NCI-H1694 treated with DMSO at 0.1 percent for 48 hours (cell line): Measurements from ENCODE around the gene CT55.
A peak's percentile ranks its signal among the peaks of the same experiment; 100 is the strongest.
"Not testable (repeated sequence)": the region's sequence is repeated elsewhere in the genome, so short reads cannot be mapped to it uniquely, and the experiment has no call there.

Experiments used
- DNase-seq: peaks from one replicate; lab custom pipeline; 2025; lab: John Stamatoyannopoulos, UW

The CT55 gene, protein sequence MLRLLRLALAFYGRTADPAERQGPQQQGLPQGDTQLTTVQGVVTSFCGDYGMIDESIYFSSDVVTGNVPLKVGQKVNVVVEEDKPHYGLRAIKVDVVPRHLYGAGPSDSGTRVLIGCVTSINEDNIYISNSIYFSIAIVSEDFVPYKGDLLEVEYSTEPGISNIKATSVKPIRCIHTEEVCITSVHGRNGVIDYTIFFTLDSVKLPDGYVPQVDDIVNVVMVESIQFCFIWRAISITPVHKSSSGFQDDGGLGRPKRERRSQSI

DNA sequence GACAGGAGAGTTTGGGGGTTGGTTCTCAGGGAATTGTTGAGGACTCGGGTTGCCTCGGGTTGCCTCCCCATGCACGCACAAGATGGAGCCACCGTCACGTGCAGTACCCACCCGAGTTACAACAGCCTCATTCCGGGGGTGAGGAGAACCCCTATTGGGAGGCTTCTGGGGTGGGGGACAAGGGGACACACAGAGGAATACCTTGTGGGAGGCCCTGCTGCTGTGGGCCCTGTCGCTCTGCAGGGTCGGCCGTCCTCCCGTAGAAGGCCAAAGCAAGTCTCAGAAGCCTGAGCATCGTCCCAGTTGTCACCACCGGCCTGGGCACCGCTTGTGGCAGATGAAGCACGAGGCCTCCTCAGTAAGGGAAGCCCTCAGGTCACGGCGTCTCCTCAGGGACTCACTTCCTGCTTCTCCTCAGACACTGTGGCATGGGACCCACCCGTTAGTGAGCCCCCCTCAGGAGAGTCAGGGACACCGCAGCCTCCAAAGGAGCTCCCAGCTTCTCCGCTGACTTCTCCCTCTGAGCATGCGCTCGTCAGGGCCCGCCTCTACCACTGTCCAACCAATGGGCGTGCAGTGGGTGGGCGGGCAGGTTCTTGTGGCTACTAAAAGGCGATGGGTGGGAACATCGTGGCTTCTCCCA is at the start of gene CT55:
TSS of gene CT55 (minus strand) at position 522 of the 643 bp plus-strand sequence. CDS start at position 295, 227 bp downstream.
- DNase-seq, result no peak

DNA sequence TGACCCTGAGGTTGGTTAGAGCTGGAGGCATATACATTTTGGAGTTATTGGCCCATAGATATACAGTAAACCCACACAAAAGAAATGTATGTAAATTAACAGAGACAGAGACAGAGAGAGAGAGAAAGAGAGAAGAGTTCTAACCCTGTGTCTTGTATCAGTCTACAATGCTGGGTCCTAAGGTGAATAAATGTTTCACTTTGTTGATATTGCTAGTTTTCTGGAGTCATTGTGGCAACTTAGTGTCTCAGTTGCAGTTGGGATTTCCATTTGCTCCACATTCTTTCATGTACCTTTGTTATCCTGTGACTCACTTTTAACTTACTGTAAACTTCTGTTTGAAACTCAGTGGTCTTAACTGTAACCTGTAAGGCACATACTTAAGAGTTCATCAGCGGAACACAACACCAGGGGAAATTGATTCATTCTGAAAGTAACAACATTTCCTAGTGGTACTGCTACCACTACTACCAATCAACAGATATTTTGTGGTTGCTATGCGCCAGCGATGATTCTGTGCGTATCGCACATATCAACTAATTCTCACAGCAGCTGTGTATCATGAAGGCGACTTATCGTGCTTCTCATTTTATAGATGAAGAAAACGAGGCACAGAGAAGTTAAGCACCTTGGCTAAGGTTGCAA is 42.1 kb upstream of the CT55 start:
- DNase-seq, result no peak

DNA sequence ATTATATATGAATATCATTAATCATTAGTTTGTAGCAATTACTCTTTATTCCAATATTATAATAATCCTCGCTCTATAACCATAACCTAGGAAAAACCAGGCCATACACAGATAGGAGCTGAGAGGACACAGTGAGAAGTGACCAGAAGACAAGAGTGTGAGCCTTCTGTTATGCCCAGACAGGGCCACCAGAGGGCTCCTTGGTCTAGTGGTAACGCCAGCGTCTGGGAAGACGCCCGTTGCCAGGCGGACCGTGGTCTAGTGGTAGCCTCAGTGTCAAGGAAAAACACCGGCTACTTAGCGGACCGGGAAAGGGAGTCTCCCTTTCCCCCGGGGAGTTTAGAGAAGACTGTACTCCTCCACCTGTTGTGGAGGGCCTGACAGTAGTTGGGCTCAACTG is 35.2 kb upstream of the CT55 start:
- not testable (repeated sequence) for DNase-seq

DNA sequence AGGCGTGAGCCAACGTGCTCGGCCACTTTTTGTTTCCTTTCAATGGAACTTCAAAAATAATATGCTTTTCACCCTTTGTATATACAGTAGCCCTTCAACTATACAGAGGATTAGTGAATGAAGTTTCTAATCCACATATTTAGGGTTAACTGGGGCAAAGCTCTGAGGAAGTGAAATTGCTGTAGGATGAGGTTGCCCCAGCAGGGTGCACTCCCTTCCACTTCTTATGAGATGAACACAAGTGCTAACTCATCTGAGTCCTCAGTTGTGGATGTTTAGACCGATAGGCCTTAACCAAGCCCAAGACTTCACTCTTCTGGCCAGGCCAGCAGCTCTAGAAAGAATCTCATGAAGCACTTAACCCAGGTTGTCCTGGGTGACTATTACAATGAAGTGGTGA is 29.1 kb upstream of the CT55 start:
- no peak for DNase-seq

DNA sequence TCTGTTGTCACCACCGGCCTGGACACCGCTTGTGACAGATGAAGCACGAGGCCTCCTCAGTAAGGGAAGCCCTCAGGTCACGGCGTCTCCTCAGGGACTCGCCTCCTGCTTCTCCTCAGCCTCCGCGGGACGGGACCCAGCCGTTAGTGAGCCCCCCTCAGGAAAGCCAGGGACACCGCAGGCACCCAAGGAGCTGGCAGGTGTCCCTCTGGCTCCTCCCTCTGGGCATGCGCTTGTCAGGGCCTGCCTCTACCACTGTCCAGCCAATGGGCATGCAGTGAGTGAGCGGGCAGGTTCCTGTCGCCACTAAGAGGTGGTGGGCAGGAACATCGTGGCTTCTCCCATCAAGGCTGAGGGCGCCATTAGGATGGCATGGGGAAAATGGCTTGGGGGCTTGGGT is 23.5 kb upstream of the CT55 start:
- no peak for DNase-seq

DNA sequence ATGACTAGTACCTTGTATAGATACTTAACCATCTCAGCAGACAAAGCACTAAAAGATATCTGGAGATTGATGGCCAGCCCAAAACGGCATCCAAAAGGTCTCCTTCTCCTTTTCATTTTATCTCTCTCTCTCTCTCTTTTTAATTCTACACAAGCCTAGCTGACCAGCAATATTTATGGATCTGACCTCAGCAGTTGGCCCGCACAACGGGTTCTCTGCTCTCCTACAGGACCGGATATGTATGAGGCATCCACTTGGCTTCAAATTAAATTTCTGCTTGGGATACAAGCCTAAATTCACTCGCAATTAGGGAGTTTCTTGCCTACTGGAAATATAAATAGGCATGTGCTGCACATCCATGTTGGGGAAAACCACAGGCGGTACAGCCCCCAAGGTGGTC is 22.5 kb upstream of the CT55 start:
- no peak for DNase-seq

DNA sequence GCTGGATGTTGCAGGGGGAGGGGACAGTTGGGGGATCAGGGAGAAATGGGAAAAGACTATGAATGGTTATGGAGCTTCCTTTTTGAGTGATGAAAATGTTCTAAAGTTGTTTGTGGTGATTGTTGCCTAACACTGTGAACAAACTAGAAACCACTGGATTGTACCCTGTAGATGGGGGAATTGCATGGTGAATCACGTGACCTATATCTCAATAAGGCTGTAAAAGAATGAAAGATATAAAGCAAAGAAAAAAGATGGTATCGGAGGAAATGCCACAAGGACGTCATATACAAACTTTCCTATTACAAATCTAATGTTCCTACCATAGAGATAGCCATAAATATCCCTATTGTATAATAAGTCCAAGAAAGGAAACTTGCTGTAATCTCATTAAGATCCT is 20.6 kb upstream of the CT55 start:
- DNase-seq, result no peak

DNA sequence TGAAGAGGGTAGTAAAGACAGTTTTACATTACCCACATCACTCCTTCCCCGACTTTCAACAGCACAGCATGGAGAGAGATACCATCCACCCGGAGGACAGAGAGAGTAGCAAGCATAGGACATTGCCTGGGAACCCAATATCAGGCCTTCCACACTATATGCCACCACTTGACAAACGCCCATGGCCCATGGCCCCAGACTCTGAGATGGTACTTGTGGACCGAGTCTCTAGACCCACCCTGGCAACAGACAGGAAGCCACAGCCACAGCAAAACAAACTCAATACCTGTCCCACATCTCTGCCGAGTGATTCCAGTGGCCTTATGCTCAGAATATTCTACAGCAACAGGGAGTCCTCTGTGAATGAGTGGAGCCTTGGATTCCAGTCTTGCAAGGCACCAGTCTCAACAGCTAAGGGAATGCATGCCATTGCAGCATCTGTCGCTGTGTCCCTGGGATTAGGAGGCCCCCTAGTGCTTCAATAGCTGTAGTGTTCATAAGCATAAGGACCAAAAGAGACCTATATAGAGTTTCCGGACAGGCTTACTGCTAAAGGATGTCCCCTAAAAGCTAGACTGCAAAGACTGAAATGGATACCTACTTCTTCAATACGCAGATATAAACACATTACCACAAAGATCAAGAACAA is 14.7 kb upstream of the CT55 start:
- peak; percentile 67 for DNase-seq

DNA sequence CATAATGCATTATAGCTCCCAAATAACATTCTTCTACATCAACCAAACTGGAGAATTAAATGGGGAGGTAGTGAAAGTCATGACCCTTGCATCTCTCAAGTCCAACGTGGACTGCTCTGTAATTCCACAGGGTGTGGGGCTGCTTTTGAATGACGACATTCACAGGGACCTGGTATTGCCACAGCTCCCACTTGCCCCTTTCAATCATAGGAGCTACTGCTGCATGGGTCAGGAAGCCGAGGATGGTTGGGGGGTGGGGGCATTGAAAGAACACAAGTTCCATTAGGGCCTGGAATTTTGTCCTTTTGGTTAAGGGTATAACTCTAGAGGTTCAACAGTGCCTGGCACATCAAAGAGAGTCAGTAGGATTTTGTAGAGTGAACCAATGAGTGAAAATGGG is 7.4 kb upstream of the CT55 start:
- DNase-seq, result no peak

DNA sequence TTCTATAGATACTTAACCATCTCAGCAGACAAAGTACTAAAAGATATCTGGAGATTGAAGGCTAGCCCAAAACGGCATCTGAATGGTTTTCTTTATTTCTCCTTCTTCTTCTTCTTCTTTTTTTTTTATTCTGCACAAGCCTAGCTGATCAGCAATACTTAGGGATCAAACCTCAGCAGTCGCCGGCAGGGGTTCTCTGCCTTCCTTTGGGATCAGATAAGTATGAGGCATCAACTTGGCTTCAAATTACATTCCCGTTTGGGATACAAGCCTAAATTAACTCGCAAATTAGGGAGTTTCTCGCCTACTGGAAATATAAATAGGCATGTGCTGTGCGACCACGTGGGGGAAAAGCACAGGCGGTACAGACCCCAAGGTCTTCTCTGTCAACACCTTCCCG is 730 bp downstream of the CT55 start:
- DNase-seq, result no peak

DNA sequence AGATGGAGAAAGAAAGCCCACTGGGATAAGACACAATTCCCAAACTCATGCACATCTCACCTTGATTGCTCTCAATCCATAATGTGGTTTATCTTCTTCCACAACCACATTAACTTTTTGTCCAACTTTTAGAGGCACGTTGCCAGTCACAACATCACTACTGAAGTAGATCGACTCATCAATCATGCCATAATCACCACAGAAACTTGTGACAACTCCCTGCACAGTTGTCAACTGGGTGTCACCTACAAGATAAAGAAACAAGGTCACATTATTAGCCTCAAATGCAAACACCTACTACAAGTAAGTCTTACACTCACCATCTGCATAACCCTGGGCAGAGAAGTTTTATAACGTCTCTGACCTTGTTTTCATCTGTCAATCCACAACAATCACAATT is 1.7 kb downstream of the CT55 start:
- not testable (repeated sequence) for DNase-seq

DNA sequence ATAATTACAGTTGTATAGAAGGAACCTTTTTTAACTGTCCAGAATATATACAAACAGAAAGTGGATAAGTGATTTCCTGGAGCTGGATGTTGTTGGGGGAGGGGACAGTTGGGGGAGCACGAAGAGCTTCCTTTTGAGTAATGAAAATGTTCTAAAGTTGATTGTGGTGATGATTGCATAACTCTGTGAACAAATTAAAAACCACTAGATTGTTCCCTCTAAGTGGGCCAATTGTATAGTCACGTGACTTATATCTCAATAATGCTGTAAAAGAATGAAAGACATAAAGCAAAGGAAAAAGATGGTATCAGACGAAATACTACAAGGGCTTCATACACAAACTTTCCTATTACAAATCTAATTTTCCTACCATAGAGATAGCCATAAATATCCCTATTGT is 2.7 kb downstream of the CT55 start:
- DNase-seq, result no peak

DNA sequence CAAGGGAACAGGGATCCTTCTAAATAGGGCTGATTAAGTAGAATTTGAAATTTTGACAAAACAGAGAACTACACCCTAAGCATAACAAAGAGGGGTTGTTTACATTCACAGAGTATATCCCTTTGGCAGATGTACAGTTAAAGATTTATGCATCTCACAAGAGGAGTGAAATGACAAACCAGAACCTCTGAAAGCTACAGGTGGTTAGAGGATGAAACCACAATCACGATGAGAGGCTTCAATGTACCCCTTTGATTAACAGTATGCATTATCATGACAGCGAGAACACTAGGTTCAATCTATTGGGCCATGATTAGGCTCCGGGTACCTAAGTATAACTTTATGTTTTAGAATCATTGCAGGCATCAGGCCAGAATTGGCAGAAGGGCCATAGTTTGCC is 16.5 kb downstream of the CT55 start:
- not testable (repeated sequence) for DNase-seq

DNA sequence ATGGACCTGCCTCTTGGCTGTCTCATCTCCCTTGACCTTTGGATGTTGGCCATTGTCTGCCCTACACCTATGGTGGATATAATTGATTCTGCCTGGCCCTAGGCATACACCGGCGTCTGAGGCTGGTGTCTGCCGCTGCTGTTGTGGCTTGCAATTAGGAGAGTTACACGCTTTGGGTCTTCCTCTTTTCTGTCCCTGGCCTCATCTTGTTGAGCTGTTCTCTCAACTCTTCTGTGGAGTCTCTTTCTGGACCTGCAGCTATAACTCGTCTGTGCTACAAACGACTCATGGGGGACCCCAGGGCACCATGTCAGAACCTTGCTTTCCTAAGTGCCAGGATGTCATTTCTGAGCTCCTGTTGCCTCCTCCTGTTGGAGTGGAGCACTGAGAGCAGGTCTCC is 45.1 kb downstream of the CT55 start:
- DNase-seq, result not testable (repeated sequence)

DNA sequence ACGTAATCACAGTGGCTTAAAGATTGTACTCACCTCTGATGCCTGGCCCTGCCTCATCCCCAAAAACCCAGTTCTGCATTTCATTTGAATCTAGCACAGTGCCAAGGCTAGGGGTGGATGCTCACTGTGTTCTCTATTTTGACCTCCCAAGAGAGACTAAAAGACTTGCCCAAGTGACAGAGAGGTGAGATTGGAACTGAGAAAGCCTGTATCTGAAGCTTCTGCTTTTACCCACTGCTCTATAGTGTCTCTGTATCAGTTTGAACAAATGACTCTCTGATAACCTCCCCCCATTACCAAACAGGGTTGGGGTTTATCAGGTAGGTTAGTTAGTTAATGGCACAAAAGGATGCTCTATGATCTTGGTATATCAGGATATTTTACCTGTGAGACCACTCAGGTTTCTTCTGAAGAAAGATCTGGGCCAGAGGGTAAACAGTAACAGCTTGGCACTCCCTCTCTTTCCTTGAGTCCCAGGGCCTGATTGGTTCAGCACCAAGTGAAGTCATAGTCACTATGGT is 51.1 kb downstream of the CT55 start, which contains the start of gene ETDB:
TSS of gene ETDB (minus strand) at position 471 of the 521 bp plus-strand sequence. CDS start 1,265 bp downstream, outside the sequence.
- DNase-seq, result not testable (repeated sequence)

DNA sequence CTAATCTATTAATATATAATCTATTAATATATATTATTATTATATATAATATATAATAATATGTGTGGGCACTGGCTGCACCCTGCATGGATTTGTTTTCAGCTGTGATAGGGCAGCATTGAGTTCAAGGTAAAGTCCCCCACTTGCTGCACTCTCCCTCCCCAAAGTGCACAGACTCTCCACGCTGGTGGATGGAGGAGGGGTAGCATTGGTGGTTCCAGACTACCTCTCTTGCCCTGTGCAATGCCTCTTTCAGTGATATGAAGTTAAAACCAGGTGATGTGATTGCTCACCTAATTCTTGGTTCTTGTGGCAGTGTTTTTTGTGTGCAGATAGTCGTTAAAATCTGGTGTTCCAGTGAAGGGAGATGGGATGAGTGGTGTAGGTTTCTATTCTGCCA is 55.1 kb downstream of the CT55 start:
- not testable (repeated sequence) for DNase-seq

DNA sequence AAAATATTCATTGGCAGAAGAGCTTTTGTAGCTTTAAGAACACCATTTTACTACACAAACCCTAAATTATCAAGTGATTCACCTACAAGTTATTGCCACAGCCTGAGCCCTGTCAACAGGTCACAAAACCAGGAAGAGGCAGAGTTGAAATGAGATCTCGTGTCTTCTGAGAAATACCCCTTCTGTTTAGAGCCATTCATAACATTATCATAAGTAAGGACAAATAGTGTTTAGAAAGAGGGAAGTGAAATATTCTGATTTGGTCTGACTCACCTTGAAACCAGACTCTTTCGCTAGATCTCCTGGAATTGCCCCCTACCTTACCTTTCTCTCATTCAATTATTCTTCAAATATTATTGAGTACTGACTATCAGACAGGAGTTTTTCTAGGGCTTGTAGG is 56.8 kb downstream of the CT55 start:
- no peak for DNase-seq

DNA sequence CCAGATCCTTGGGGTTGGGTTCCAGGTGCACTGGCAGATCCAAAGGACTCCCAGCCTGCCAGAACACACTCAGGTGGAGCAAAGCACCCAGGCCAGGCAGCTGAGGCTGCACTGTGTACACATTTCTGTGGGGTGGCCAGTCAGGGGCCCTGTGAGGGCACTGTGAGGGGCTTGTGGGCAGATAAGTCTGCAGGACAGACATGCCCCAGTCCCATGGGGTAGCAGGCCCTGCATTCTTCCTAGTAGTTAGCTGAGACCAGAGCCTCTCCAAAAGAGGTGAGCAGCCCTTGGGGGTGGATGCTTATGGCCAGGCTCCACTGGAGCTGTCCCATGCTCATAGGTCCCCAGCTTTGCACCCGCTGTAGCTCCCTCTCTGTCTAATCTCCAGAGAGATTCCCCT is 58.5 kb downstream of the CT55 start:
- no peak for DNase-seq

DNA sequence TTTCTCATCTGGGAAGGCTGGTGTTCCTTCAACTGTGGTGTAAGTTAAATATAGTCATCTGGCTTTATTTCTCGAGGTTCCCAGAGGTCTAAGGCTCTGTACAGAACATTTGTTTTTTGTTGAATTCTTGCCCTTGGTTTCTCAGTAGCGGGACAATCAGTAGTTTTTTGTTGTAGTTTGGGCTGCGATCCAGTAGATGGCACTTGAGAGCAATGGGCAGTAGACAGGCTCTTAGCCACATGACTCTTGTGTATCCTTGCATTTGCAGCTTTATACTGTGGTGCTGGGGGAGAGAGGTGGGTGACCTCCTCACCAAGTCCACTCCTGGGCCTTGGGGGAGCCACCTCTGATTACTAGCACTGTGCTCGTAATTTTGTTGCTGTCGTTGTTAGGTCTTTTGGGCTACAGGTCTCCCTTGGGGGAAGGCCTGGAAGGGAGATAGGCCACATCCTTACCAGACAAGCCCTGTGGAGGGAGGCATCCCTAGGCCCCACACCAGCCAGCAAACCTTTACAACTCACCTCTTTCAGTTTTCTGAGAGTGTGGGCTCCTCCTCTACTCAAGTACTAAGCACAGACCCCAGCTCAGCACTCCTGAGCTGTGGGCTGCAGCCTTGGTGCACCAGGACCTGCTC is 59.0 kb downstream of the CT55 start:
- peak; percentile 5 for DNase-seq

DNA sequence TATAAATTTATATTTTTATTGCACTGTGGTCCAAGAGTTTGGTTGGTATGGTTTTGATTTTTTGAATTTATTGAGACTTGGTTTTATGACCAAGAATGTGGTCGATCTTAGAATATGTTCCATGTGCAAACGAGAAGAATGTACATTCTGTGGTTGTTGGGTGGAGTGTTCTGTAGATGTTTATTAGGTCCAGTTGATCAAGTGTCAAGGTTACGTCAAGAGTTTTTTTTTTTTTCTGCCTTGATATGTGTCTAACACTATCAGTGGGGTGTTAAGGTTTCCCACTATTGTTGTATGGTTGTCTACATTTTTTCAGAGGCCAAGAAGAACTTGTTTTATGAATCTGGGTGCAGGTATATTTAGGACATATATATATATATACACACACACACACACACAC is 61.6 kb downstream of the CT55 start:
- no peak for DNase-seq
